H9 (cell line): ENCODE measurements around the gene CACNA1H. TPM values are rescaled to one million over a fixed set of nuclear protein-coding genes. Genes with fewer than 3 reads are reported as not detected.
A peak's percentile ranks its signal among the peaks of the same experiment; 100 is the strongest.

Experiments used
- DNase-seq: peaks from one replicate; pipeline ENCODE4 v3.0.0-alpha.2; 2017
- H2AFZ ChIP-seq: one replicate; pipeline ENCODE4 v1.6.1; 2013; ENCODE audit warnings: mild to moderate bottlenecking, low read length, control low read depth, moderate library complexity
- H2AK5ac ChIP-seq: 2 replicates; pipeline ENCODE4 v1.6.1; 2013; ENCODE audit warnings: low read length, control low read depth, mixed read lengths; ENCODE audit not compliant: insufficient read length
- H2BK120ac ChIP-seq: one replicate; pipeline ENCODE4 v1.6.1; 2013; ENCODE audit warnings: low read depth, mild to moderate bottlenecking, low read length, control low read depth, inconsistent platforms; ENCODE audit not compliant: poor library complexity, severe bottlenecking
- H2BK12ac ChIP-seq: 2 replicates; pipeline ENCODE4 v1.6.1; 2013; ENCODE audit warnings: low read length, control low read depth, mixed read lengths, low read depth; ENCODE audit not compliant: insufficient read length
- H2BK15ac ChIP-seq: 2 replicates; pipeline ENCODE4 v1.6.1; 2013; ENCODE audit warnings: low read depth, low read length, control low read depth
- H2BK20ac ChIP-seq: one replicate; pipeline ENCODE4 v1.6.1; 2013; ENCODE audit warnings: low read depth, mild to moderate bottlenecking, low read length, control low read depth, inconsistent platforms; ENCODE audit not compliant: poor library complexity, severe bottlenecking
- H2BK5ac ChIP-seq: 2 replicates; pipeline ENCODE4 v1.6.1; 2013; ENCODE audit warnings: low read length, control low read depth, mixed read lengths; ENCODE audit not compliant: insufficient read length
- H3K14ac ChIP-seq: 2 replicates; pipeline ENCODE4 v1.6.1; 2013; ENCODE audit warnings: low read length, control low read depth; ENCODE audit not compliant: insufficient read depth
- H3K18ac ChIP-seq: 2 replicates; pipeline ENCODE4 v1.6.1; 2013; ENCODE audit warnings: low read depth, mild to moderate bottlenecking, mixed read lengths, low read length, control low read depth; ENCODE audit not compliant: insufficient read length
- H3K23ac ChIP-seq: 2 replicates; pipeline ENCODE4 v1.6.1; 2013; ENCODE audit warnings: low read length, control low read depth, mixed read lengths, low read depth; ENCODE audit not compliant: insufficient read length
- H3K23me2 ChIP-seq: 2 replicates; pipeline ENCODE4 v1.6.1; 2013; ENCODE audit warnings: low read depth, mild to moderate bottlenecking, mixed read lengths, low read length, control low read depth; ENCODE audit not compliant: insufficient read length, poor library complexity, severe bottlenecking
- H3K27ac ChIP-seq: 2 replicates; pipeline ENCODE4 v1.5.1; 2013; ENCODE audit warnings: low read length, control low read depth, mixed read lengths, low read depth; ENCODE audit not compliant: insufficient read length
- H3K27me3 ChIP-seq: 2 replicates; pipeline ENCODE4 v1.6.1; 2013; ENCODE audit warnings: low read length, control low read depth, inconsistent platforms; ENCODE audit not compliant: insufficient read depth
- H3K4ac ChIP-seq: 2 replicates; pipeline ENCODE4 v1.6.1; 2013; ENCODE audit warnings: low read depth, mild to moderate bottlenecking, control low read depth, inconsistent platforms, low read length, moderate library complexity
- H3K4me1 ChIP-seq: 2 replicates; pipeline ENCODE4 v1.6.1; 2013; ENCODE audit warnings: low read length, control low read depth, inconsistent platforms; ENCODE audit not compliant: insufficient read depth
- H3K4me2 ChIP-seq: 2 replicates; pipeline ENCODE4 v1.6.1; 2013; ENCODE audit warnings: low read length, control low read depth, mixed read lengths; ENCODE audit not compliant: insufficient read length, insufficient read depth
- H3K56ac ChIP-seq: 2 replicates; pipeline ENCODE4 v1.6.1; 2013; ENCODE audit warnings: low read depth, mild to moderate bottlenecking, mixed read lengths, low read length, control low read depth; ENCODE audit not compliant: insufficient read length
- H3K79me1 ChIP-seq: 2 replicates; pipeline ENCODE4 v1.6.1; 2013; ENCODE audit warnings: low read depth, mild to moderate bottlenecking, moderate library complexity, low read length, control low read depth, inconsistent platforms; ENCODE audit not compliant: insufficient read depth, poor library complexity, severe bottlenecking
- H3K79me2 ChIP-seq: 2 replicates; pipeline ENCODE4 v1.6.1; 2013; ENCODE audit warnings: low read length, control low read depth, inconsistent platforms; ENCODE audit not compliant: insufficient read depth
- H3K9ac ChIP-seq: 2 replicates; pipeline ENCODE4 v1.6.1; 2013; ENCODE audit warnings: low read length, control low read depth, mixed read lengths; ENCODE audit not compliant: insufficient read length; ENCODE audit errors: extremely low read depth
- H3K9me3 ChIP-seq: one replicate; pipeline ENCODE4 v1.6.1; 2013; ENCODE audit warnings: low read depth, low read length, inconsistent platforms; ENCODE audit not compliant: control insufficient read depth
- H3T11ph ChIP-seq: one replicate; pipeline ENCODE4 v1.6.1; 2013; ENCODE audit warnings: mild to moderate bottlenecking, low read length, control low read depth, inconsistent platforms
- H4K20me1 ChIP-seq: one replicate; pipeline ENCODE4 v1.6.1; 2013; ENCODE audit not compliant: control insufficient read depth, insufficient read length, insufficient read depth
- H4K5ac ChIP-seq: 2 replicates; pipeline ENCODE4 v1.6.1; 2013; ENCODE audit warnings: low read depth, mild to moderate bottlenecking, mixed read lengths, low read length, control low read depth; ENCODE audit not compliant: insufficient read length
- H4K8ac ChIP-seq: replicated peaks from 2 replicates; pipeline ENCODE4 v1.6.1; 2013; ENCODE audit warnings: low read length, control low read depth, mixed read lengths, low read depth; ENCODE audit not compliant: insufficient read length
- H4K91ac ChIP-seq: 2 replicates; pipeline ENCODE4 v1.6.1; 2013; ENCODE audit warnings: low read depth, mild to moderate bottlenecking, moderate library complexity, mixed read lengths, low read length, control low read depth; ENCODE audit not compliant: insufficient read length
- H3K27ac Mint-ChIP-seq, 3 experiments: 2 replicates in 2 of 3; 3 replicates in 1 of 3; pipeline ENCODE4 v1.8.0; 2020 to 2021; ENCODE audit warnings: mixed read lengths in 3 of 3, mild to moderate bottlenecking in 1 of 3, moderate library complexity in 1 of 3
- H3K27me3 Mint-ChIP-seq: 2 replicates; pipeline ENCODE4 v1.8.0; 2021; ENCODE audit warnings: low read depth, mild to moderate bottlenecking, moderate library complexity, mixed read lengths
- H3K36me3 Mint-ChIP-seq, 3 experiments: 2 replicates in 2 of 3; 3 replicates in 1 of 3; pipeline ENCODE4 v1.8.0; 2020 to 2021; ENCODE audit warnings: low read depth in 3 of 3, mixed read lengths in 3 of 3; ENCODE audit not compliant: insufficient read depth in 1 of 3
- H3K4me1 Mint-ChIP-seq, 2 experiments: 2 replicates each; pipeline ENCODE4 v1.8.0; 2020; ENCODE audit warnings: mixed read lengths in 2 of 2
- H3K4me3 Mint-ChIP-seq, 2 experiments: 2 replicates in 1 of 2; 3 replicates in 1 of 2; pipeline ENCODE4 v1.8.0; 2020 to 2021; ENCODE audit warnings: mild to moderate bottlenecking in 2 of 2, mixed read lengths in 2 of 2, moderate library complexity in 1 of 2
- H3K9me3 Mint-ChIP-seq, 2 experiments: 2 replicates in 1 of 2; 3 replicates in 1 of 2; pipeline ENCODE4 v1.8.0; 2020; ENCODE audit warnings: mild to moderate bottlenecking in 2 of 2, mixed read lengths in 2 of 2, moderate library complexity in 1 of 2
- WGBS: extraction: QIAGEN DNeasy Blood & Tissue Kit; methylation state at CpG from one replicate; pipeline ENCODE4 v1.1.7; 2013; ENCODE audit warnings: missing lambda C conversion rate, low lambda C conversion rate, mixed read lengths; ENCODE audit not compliant: insufficient read length; ENCODE audit errors: extremely low coverage; 5-methylcytosine and 5-hydroxymethylcytosine counted together
- total RNA-seq: library from RNA; stranded (reverse); gene quantifications from 2 replicates; pipeline ENCODE4 v1.2.1, GENCODE V29; 2021
- TF ChIP-seq, protein P1 (sequence below): fragments of 200-600 bp; sonication (generic); conservative IDR thresholded peaks from 3 replicates; pipeline ENCODE4 v1.8.0; 2021; ENCODE audit warnings: antibody characterized with exemption, mild to moderate bottlenecking

CACNA1H gene
- total RNA-seq, 1 experiment from 2014 or later, result 43.3 TPM

DNA sequence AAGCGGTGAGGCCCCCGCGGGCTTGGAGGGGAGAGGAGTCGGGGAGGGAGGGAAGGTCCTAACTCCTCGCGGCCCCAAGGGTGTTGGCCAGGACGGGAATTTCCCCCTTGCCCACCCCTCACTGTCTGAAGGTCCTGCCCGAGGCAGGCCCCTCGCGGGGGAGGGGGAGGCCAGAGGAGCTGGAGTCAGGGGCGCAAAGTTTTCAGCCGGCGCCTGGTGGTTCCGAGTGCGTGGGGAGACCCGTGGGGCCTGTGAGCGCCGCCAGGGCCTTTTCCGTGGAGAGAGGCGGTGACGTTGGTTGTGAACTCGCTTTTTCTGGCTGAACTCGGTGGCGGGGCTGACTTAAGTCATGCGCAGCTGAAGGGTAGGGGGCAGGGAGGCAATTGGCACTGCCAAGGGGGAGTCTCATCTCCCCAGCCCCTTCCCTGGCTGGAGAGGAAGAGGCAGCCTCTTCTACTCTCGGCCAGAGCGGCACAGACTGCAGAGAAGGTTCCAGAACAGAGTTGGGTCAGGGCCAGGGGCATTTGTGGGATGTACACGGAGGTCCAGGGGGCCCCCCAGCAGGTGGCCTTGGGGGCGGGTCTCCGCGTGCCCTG, 1.5 kb downstream of the CACNA1H start:
- Histone ChIP-seq H3K4me2 (peak overlapping the region; percentile 11), H2BK15ac (no peak overlapping the region), H3K4me1 (no peaks in the 10 kb centered on the region; the same call in 1 of the 2 replicates), H3K27ac (no peak overlapping the region), H4K91ac (no peak overlapping the region), H3K27me3 (no peaks in the 10 kb centered on the region), H3K14ac (peak overlapping the region; percentile 47; the same call in 1 of the 2 replicates), H3K23me2 (peaks cover 2% of the 10 kb centered on the region), H3K4ac (no peak overlapping the region), H3K9me3 (no peaks in the 10 kb centered on the region), H4K5ac (no peak overlapping the region), H3T11ph (no peak overlapping the region), H3K18ac (no peak overlapping the region), H2AFZ (no peak overlapping the region), H2BK120ac (no peak overlapping the region), H3K56ac (no peak overlapping the region), H3K9ac (no peak overlapping the region), H2BK12ac (no peak overlapping the region), H2BK20ac (no peak overlapping the region), H2BK5ac (no peak overlapping the region), H3K79me2 (no peaks in the 10 kb centered on the region; the same call in 1 of the 2 replicates), H4K20me1 (no peaks in the 10 kb centered on the region), H2AK5ac (no peak overlapping the region), H3K23ac (no peak overlapping the region), H4K8ac (no peak overlapping the region), H3K79me1 (no peaks in the 10 kb centered on the region)
- Mint-ChIP-seq H3K36me3 (peaks cover 0 to 6% (median 5%) of the 10 kb centered on the region in 3 experiments; a peak in 3 of 7 replicates), H3K4me1 (peaks cover 10 to 18% of the 10 kb centered on the region in 2 experiments), H3K9me3 (no peaks in the 10 kb centered on the region), H3K27me3 (peaks cover 14% of the 10 kb centered on the region; the same call in 1 of the 2 replicates), H3K27ac (no peak overlapping the region), H3K4me3 (peak overlapping the region; percentile 60 to 79)
- no CpG with 5 or more reads among the region's 31 CpGs for WGBS
- TF ChIP-seq, protein P1, sequence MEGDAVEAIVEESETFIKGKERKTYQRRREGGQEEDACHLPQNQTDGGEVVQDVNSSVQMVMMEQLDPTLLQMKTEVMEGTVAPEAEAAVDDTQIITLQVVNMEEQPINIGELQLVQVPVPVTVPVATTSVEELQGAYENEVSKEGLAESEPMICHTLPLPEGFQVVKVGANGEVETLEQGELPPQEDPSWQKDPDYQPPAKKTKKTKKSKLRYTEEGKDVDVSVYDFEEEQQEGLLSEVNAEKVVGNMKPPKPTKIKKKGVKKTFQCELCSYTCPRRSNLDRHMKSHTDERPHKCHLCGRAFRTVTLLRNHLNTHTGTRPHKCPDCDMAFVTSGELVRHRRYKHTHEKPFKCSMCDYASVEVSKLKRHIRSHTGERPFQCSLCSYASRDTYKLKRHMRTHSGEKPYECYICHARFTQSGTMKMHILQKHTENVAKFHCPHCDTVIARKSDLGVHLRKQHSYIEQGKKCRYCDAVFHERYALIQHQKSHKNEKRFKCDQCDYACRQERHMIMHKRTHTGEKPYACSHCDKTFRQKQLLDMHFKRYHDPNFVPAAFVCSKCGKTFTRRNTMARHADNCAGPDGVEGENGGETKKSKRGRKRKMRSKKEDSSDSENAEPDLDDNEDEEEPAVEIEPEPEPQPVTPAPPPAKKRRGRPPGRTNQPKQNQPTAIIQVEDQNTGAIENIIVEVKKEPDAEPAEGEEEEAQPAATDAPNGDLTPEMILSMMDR, result no peak
- no peak for DNase-seq
